GM23248 (cell line): ENCODE data around the gene RNF25. TPM values are rescaled to one million over a fixed set of nuclear protein-coding genes. Genes with fewer than 3 reads are reported as not detected.

Experiments used
- DNase-seq: peaks from one replicate; pipeline ENCODE4 v3.0.0-alpha.2; 2015
- H2AFZ ChIP-seq: fragments of 200-600 bp; sonication (generic); 2 replicates; pipeline ENCODE4 v1.6.1; 2016; ENCODE audit warnings: antibody characterized with exemption
- H3F3A ChIP-seq: fragments of 200-600 bp; sonication (generic); 2 replicates; pipeline ENCODE4 v1.6.1; 2016; ENCODE audit warnings: mild to moderate bottlenecking, antibody characterized with exemption, mixed run types; ENCODE audit not compliant: insufficient read depth
- H3K27ac ChIP-seq: fragments of 200-600 bp; sonication (generic); 2 replicates; pipeline ENCODE4 v1.5.1; 2016; ENCODE audit warnings: mild to moderate bottlenecking
- H3K27me3 ChIP-seq: fragments of 200-600 bp; sonication (generic); replicated peaks from 2 replicates; pipeline ENCODE4 v1.6.1; 2016; ENCODE audit warnings: mild to moderate bottlenecking; ENCODE audit not compliant: insufficient read depth
- H3K36me3 ChIP-seq: fragments of 200-600 bp; sonication (generic); 2 replicates; pipeline ENCODE4 v1.6.1; 2016; ENCODE audit warnings: low read depth, mild to moderate bottlenecking
- H3K4me1 ChIP-seq: fragments of 200-600 bp; sonication (generic); 2 replicates; pipeline ENCODE4 v1.6.1; 2016; ENCODE audit warnings: mild to moderate bottlenecking; ENCODE audit not compliant: insufficient read depth
- H3K4me2 ChIP-seq: fragments of 200-600 bp; sonication (generic); one replicate; pipeline ENCODE4 v1.6.1; 2016; ENCODE audit warnings: mild to moderate bottlenecking; ENCODE audit not compliant: unreplicated experiment
- H3K4me3 ChIP-seq: fragments of 200-600 bp; sonication (generic); 2 replicates; pipeline ENCODE4 v1.5.1; 2016; ENCODE audit warnings: mild to moderate bottlenecking
- H3K79me2 ChIP-seq: fragments of 200-600 bp; sonication (generic); 2 replicates; pipeline ENCODE4 v1.6.1; 2016; ENCODE audit warnings: mild to moderate bottlenecking; ENCODE audit not compliant: insufficient read depth
- H3K9ac ChIP-seq: fragments of 200-600 bp; sonication (generic); 2 replicates; pipeline ENCODE4 v1.6.1; 2016; ENCODE audit warnings: mild to moderate bottlenecking
- H3K9me2 ChIP-seq: fragments of 200-600 bp; sonication (generic); 2 replicates; pipeline ENCODE4 v1.6.1; 2016; ENCODE audit warnings: mixed run types, mild to moderate bottlenecking, moderate library complexity; ENCODE audit not compliant: insufficient read depth
- H3K9me3 ChIP-seq: fragments of 200-600 bp; sonication (generic); one replicate; pipeline ENCODE4 v1.6.1; 2017; ENCODE audit warnings: low read depth
- H4K20me1 ChIP-seq: fragments of 200-600 bp; sonication (generic); 2 replicates; pipeline ENCODE4 v1.6.0; 2016; ENCODE audit not compliant: insufficient read depth
- EZH2 ChIP-seq: fragments of 200-600 bp; sonication (generic); IDR thresholded peaks from 2 replicates; pipeline ENCODE4 v1.6.1; 2018; ENCODE audit warnings: antibody characterized with exemption, mild to moderate bottlenecking; ENCODE audit not compliant: insufficient read depth, poor library complexity, severe bottlenecking
- EZH2phosphoT487 ChIP-seq: fragments of 200-600 bp; sonication (generic); IDR thresholded peaks from 2 replicates; pipeline ENCODE4 v1.6.1; 2018; ENCODE audit warnings: antibody characterized with exemption, moderate library complexity, mild to moderate bottlenecking, low read depth; ENCODE audit not compliant: insufficient read depth
- WGBS, 2 experiments: methylation state at CpG; one replicate each; pipeline ENCODE4 v1.1.6; 2015 to 2017; ENCODE audit warnings: low lambda C conversion rate in 2 of 2, low coverage in 1 of 2; ENCODE audit errors: missing lambda C conversion rate in 2 of 2; 5-methylcytosine and 5-hydroxymethylcytosine counted together
- in situ Hi-C: fragments of 300-500 bp; cut with MboI; formaldehyde crosslinking; loops from 2 replicates; pipeline ENCODE4 v1.15.0; 2020
- polyA plus RNA-seq: library from polyadenylated mRNA; unstranded; fragments of >200 nt; fragmentation: Nextera tagmentation; extraction: Ambion mirVana; gene quantifications from 2 replicates; pipeline ENCODE4 v1.2.1, GENCODE V29; 2016
- total RNA-seq: library from RNA; depleted of rRNA; stranded (reverse); fragments of >200 nt; shearing (Covaris generic); gene quantifications from 2 replicates; pipeline ENCODE4 v1.2.3, GENCODE V29; 2014

RNF25 gene
- total and polyA plus RNA-seq, 2 experiments from 2014 or later, result 37.4 to 41.1 TPM

DNA sequence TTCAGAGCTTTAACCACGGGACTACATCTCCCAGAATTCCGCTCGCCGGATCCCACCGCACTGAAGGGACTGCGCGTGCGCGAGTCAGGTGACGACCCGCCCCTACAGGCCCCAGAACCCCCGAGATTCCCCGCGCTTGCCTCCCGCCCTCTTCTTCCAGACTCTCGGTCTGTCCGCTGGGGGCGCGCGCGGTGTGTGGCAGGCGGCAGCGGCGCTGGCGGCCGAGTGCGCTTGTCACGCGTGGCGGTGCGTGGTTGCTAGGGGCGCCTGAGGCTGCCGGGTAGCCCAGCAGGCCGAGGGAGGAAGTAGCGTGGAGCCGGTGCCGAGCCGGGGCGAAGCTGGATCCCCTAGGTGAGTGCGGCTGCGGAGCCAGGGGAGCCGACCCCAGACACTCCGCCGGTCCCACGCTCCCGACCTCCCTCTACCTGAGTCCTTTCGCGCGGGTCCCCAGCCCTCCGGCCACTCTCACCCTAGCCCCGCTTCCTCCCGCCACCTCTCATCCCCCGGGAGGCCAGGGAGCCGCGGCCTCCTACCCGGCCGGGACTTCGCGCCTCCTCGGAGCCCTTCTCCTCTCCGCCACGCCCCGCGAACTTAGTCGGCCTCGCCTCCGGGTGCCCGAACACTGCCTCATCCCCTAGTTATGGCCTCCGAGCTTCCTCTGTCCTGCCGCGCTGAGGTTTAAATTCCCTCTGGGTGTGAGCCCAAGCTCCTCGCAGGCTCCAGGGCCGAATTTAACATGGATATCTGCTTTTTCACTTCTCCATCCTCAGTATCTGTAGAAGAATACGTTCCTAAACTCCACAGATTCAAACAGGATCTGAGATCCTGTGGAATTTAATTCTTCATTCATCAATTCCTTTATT lies 39.1 kb upstream of the RNF25 start, which contains the start of gene TTLL4:
Gene TTLL4 (plus strand): TSS at position 149 of the 863 bp plus-strand sequence. CDS start 26,842 bp downstream, outside the sequence.
- Histone ChIP-seq H3K4me1 (peaks cover 7% of the 10 kb centered on the region), H3K4me2 (peak within 1 kb of the TSS; percentile 96), H3K27ac (peak within 1 kb of the TSS; percentile 74), H3K79me2 (peaks cover 46% of the 10 kb centered on the region), H3K36me3 (no peaks in the 10 kb centered on the region), H3K9ac (peak within 1 kb of the TSS; percentile 84), H3K9me3 (no peaks in the 10 kb centered on the region), H3F3A (peaks cover 9% of the 10 kb centered on the region), H4K20me1 (no peaks in the 10 kb centered on the region), H2AFZ (peak within 1 kb of the TSS; percentile 96), H3K4me3 (peak within 1 kb of the TSS; percentile 86), H3K27me3 (no peaks in the 10 kb centered on the region), H3K9me2 (no peaks in the 10 kb centered on the region)
- in situ Hi-C loops, result no loop called here
- TF ChIP-seq EZH2phosphoT487 (no peak), EZH2 (no peak)
- DNase-seq, result peak; percentile 99
- 1 to 2% methylated on average over 51 to 61 of the region's 74 CpGs for WGBS, 2 experiments

DNA sequence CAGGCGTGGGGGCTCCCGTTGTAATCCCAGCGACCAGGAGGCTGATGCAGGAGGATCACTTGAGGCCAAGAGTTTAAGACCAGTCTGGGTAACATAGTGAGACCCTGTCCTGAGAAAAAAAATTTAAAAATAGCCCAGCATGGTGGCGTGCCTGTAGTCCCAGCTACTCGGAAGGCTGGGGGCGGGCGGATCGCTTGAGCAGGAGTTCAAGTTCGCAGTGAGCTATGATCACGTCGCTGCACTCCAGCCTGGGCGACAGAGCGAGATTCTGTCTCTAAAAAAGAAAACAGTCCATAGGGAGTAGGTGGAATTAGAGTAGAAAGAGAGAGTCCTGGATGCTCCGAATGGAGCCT lies 38.5 kb upstream of the RNF25 start:
- Histone ChIP-seq H3K79me2 (peaks cover 40% of the 10 kb centered on the region), H3F3A (peaks cover 9% of the 10 kb centered on the region), H3K36me3 (no peaks in the 10 kb centered on the region), H3K9me2 (no peaks in the 10 kb centered on the region), H3K9me3 (no peaks in the 10 kb centered on the region), H2AFZ (peak overlapping the region; percentile 96), H3K4me1 (peaks cover 7% of the 10 kb centered on the region), H3K27ac (no peak overlapping the region), H3K4me2 (peak overlapping the region; percentile 80), H3K27me3 (no peaks in the 10 kb centered on the region), H3K9ac (no peak overlapping the region), H3K4me3 (peak overlapping the region; percentile 86), H4K20me1 (no peaks in the 10 kb centered on the region)
- 40 to 44% methylated on average over 14 of the region's 14 CpGs for whole genome bisulfite sequencing, 2 experiments
- TF ChIP-seq EZH2phosphoT487 (no peak), EZH2 (no peak)
- in situ Hi-C loops, result no loop called here
- DNase-seq, result no peak

DNA sequence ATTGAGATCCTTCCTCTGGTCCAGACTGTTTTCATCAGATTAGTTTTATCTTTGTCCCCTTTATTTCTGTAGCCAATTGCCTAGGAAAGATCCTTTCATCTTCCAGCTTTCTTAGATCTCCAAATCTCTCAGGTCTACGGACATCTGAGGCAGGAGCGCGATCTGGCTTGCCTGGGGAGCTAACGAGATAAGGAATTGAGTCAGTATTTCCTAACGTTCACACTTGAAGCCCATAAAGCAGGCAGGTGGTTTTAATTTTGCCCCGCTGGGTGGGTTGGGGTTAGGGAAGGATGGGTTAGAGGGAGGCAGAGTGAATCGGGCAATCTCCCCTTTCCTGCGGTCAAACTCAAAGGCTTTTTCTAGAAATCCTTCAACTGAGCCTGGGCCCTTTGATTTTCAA lies 38.1 kb upstream of the RNF25 start:
- H2AFZ ChIP-seq, result peak overlapping the region; percentile 96
- H3K9me3 ChIP-seq, result no peaks in the 10 kb centered on the region
- peaks cover 7% of the 10 kb centered on the region for H3K4me1 ChIP-seq
- H3K27me3 ChIP-seq, result no peaks in the 10 kb centered on the region
- H3F3A ChIP-seq, result peaks cover 9% of the 10 kb centered on the region
- no peaks in the 10 kb centered on the region for H3K9me2 ChIP-seq
- in situ Hi-C loops, result no loop called here
- H3K9ac ChIP-seq, result no peak overlapping the region
- peak overlapping the region; percentile 80 for H3K4me2 ChIP-seq
- DNase-seq, result no peak
- TF ChIP-seq EZH2, result no peak
- TF ChIP-seq EZH2phosphoT487, result no peak
- H4K20me1 ChIP-seq, result no peaks in the 10 kb centered on the region
- H3K79me2 ChIP-seq, result peaks cover 36% of the 10 kb centered on the region
- 31 to 40% methylated on average over 6 to 8 of the region's 8 CpGs for WGBS, 2 experiments
- H3K36me3 ChIP-seq, result no peaks in the 10 kb centered on the region
- H3K27ac ChIP-seq, result no peak overlapping the region
- H3K4me3 ChIP-seq, result peak overlapping the region; percentile 86; the same call in 1 of the 2 replicates

DNA sequence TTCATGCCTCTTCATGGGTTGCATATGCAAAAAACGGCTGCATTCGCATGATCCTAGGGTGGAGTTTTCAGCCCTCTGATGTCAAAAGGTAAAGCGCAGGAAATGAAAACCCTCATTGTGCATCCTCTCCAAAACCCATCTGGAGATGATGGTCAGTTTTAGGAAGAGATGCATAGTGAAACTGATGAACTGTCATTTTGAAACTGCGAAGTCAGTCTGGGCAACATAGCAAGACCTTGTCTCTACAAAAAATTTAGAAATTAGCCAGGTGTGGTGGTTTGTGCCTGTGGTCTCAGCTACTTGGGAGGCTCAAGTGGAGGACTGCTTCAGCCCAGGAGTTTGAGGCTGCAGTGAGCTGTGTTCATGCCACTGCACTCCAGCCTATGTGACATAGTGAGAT lies 36.3 kb upstream of the RNF25 start:
- no peak overlapping the region for H3K9ac ChIP-seq
- H4K20me1 ChIP-seq, result no peaks in the 10 kb centered on the region
- no peaks in the 10 kb centered on the region for H3K27me3 ChIP-seq
- H3K4me3 ChIP-seq, result no peak overlapping the region
- H3F3A ChIP-seq, result peaks cover 9% of the 10 kb centered on the region
- H2AFZ ChIP-seq, result no peak overlapping the region
- no peak for DNase-seq
- no peak overlapping the region for H3K4me2 ChIP-seq
- no peaks in the 10 kb centered on the region for H3K36me3 ChIP-seq
- no peaks in the 10 kb centered on the region for H3K9me2 ChIP-seq
- 78 to 84% methylated on average over 4 of the region's 4 CpGs for WGBS, 2 experiments
- no peak overlapping the region for H3K27ac ChIP-seq
- no peaks in the 10 kb centered on the region for H3K9me3 ChIP-seq
- TF ChIP-seq EZH2phosphoT487, result no peak
- no peak for TF ChIP-seq EZH2
- in situ Hi-C loops, result no loop called here
- H3K4me1 ChIP-seq, result peaks cover 7% of the 10 kb centered on the region
- peaks cover 18% of the 10 kb centered on the region for H3K79me2 ChIP-seq
